ENCODE measurements around the gene RPUSD1.
A peak's percentile ranks its signal among the peaks of the same experiment; 100 is the strongest.

Gene RPUSD1

DNA sequence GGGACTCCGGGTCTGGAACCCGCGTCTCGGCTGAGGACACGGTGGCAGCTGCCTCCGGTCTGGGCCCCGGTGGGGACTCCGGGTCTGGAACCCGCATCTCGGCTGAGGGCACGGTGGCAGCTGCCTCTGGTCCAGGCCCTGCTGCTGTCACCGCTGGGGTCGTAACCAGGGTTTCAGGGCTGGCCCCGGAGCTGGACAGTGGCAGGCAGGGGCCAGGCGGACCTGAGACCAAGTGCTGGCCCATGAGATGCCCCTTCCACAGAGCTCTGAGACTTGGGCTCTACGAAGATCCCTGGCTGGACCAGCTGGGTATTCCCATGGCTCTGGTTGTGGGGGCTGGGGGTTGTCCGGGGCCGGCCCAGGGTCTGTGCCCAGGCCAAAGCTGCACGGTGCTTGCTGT is 3.8 kb downstream of the RPUSD1 start:
- no peak for ATAC-seq
- TF ChIP-seq ARNTL (CRISPR knock-in tag; IDR thresholded peaks at IDR 0.05; ENCODE audit: borderline replicate concordance, low read depth) (no peak), ZFP30 (CRISPR knock-in tag; IDR thresholded peaks at IDR 0.05) (no peak), ISL1 (CRISPR knock-in tag; IDR thresholded peaks at IDR 0.05) (no peak), ESRRG (CRISPR knock-in tag; IDR thresholded peaks at IDR 0.05) (no peak), SNAI2 (CRISPR knock-in tag; IDR thresholded peaks at IDR 0.05) (no peak), RARB (CRISPR knock-in tag; IDR thresholded peaks at IDR 0.05) (no peak), TCF4 (CRISPR knock-in tag; IDR thresholded peaks at IDR 0.05; ENCODE audit: borderline replicate concordance) (no peak), OSR1 (CRISPR knock-in tag; IDR thresholded peaks at IDR 0.05) (no peak), ZNF8 (CRISPR knock-in tag; IDR thresholded peaks at IDR 0.05) (no peak), PPARA (CRISPR knock-in tag; IDR thresholded peaks at IDR 0.05; ENCODE audit: borderline replicate concordance) (no peak)
- TF ChIP-seq, protein P1, sequence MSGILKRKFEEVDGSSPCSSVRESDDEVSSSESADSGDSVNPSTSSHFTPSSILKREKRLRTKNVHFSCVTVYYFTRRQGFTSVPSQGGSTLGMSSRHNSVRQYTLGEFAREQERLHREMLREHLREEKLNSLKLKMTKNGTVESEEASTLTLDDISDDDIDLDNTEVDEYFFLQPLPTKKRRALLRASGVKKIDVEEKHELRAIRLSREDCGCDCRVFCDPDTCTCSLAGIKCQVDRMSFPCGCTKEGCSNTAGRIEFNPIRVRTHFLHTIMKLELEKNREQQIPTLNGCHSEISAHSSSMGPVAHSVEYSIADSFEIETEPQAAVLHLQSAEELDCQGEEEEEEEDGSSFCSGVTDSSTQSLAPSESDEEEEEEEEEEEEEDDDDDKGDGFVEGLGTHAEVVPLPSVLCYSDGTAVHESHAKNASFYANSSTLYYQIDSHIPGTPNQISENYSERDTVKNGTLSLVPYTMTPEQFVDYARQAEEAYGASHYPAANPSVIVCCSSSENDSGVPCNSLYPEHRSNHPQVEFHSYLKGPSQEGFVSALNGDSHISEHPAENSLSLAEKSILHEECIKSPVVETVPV (CRISPR knock-in tag; IDR thresholded peaks at IDR 0.05) = no peak
- TF ChIP-seq, protein P2, sequence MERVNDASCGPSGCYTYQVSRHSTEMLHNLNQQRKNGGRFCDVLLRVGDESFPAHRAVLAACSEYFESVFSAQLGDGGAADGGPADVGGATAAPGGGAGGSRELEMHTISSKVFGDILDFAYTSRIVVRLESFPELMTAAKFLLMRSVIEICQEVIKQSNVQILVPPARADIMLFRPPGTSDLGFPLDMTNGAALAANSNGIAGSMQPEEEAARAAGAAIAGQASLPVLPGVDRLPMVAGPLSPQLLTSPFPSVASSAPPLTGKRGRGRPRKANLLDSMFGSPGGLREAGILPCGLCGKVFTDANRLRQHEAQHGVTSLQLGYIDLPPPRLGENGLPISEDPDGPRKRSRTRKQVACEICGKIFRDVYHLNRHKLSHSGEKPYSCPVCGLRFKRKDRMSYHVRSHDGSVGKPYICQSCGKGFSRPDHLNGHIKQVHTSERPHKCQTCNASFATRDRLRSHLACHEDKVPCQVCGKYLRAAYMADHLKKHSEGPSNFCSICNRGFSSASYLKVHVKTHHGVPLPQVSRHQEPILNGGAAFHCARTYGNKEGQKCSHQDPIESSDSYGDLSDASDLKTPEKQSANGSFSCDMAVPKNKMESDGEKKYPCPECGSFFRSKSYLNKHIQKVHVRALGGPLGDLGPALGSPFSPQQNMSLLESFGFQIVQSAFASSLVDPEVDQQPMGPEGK (CRISPR knock-in tag; IDR thresholded peaks at IDR 0.05; ENCODE audit: borderline replicate concordance) = no peak
- TF ChIP-seq, protein P3, sequence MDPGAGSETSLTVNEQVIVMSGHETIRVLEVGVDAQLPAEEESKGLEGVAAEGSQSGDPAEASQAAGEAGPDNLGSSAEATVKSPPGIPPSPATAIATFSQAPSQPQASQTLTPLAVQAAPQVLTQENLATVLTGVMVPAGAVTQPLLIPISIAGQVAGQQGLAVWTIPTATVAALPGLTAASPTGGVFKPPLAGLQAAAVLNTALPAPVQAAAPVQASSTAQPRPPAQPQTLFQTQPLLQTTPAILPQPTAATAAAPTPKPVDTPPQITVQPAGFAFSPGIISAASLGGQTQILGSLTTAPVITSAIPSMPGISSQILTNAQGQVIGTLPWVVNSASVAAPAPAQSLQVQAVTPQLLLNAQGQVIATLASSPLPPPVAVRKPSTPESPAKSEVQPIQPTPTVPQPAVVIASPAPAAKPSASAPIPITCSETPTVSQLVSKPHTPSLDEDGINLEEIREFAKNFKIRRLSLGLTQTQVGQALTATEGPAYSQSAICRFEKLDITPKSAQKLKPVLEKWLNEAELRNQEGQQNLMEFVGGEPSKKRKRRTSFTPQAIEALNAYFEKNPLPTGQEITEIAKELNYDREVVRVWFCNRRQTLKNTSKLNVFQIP (CRISPR knock-in tag; IDR thresholded peaks at IDR 0.05; ENCODE audit: borderline replicate concordance, low read depth) = no peak

DNA sequence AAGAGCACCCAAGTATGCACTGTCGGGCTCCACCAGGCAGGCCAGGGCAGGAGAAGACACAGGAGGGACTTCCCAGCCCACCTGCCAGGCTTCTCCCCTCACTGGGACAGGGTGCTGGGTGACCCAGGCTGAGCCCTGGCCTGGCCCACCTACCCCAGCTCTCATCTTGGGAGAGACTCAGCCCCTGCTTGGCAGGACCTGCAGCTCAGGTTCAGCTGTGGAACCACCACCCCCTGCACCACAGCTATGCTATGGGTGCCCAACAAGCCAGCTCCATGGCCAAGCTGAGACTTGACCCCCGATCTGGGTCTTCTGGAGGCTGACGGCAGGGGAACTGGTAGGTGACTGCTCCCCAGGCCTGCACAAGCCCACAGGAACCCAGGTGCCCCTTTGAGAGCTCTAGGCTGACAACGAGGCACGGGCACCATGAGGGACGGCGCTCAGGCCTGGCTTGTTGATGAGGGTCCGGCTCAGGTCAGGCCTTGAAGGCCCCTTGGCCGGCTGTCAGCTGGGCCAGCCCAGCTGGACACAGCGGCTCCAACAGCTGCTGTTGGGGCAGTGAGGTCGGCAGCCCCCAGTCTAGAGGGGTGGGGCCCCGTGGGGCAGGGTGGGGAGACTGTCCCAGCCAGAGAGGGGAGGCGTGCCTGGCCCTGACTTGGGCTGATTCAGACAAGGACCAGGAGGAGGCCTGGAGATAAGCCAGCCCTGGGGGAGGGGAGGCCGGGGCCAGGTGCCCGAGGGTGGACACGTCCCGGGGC is 4.6 kb downstream of the RPUSD1 start:
- peak; percentile 3; the same call in 2 of the 3 replicates for ATAC-seq

More for the DNA sequence above, 4.6 kb downstream of the RPUSD1 start:
- TF ChIP-seq TCF4 (CRISPR knock-in tag; IDR thresholded peaks at IDR 0.05; ENCODE audit: borderline replicate concordance) (no peak), ZFP3 (CRISPR knock-in tag; IDR thresholded peaks at IDR 0.05) (no peak), ZNF8 (CRISPR knock-in tag; IDR thresholded peaks at IDR 0.05) (no peak), ARNTL (CRISPR knock-in tag; IDR thresholded peaks at IDR 0.05; ENCODE audit: borderline replicate concordance, low read depth) (no peak), TOX (CRISPR knock-in tag; IDR thresholded peaks at IDR 0.05; ENCODE audit: borderline replicate concordance) (no peak), BACH2 (CRISPR knock-in tag; IDR thresholded peaks at IDR 0.05; ENCODE audit: borderline replicate concordance) (no peak), CSDC2 (CRISPR knock-in tag; IDR thresholded peaks at IDR 0.05) (no peak), GLIS3 (CRISPR knock-in tag; IDR thresholded peaks at IDR 0.05) (no peak), ZC3H10 (CRISPR knock-in tag; IDR thresholded peaks at IDR 0.05) (no peak), ESRRG (CRISPR knock-in tag; IDR thresholded peaks at IDR 0.05) (no peak), ISL1 (CRISPR knock-in tag; IDR thresholded peaks at IDR 0.05) (no peak), OSR1 (CRISPR knock-in tag; IDR thresholded peaks at IDR 0.05) (no peak), ZFP30 (CRISPR knock-in tag; IDR thresholded peaks at IDR 0.05) (no peak), PPARA (CRISPR knock-in tag; IDR thresholded peaks at IDR 0.05; ENCODE audit: borderline replicate concordance) (no peak), ZNF565 (CRISPR knock-in tag; conservative IDR thresholded peaks at IDR 0.05; ENCODE audit: low read depth) (no peak)
- TF ChIP-seq, protein P1 (CRISPR knock-in tag; IDR thresholded peaks at IDR 0.05) = no peak
- TF ChIP-seq, protein P2 (CRISPR knock-in tag; IDR thresholded peaks at IDR 0.05; ENCODE audit: borderline replicate concordance) = no peak
- TF ChIP-seq, protein P4, sequence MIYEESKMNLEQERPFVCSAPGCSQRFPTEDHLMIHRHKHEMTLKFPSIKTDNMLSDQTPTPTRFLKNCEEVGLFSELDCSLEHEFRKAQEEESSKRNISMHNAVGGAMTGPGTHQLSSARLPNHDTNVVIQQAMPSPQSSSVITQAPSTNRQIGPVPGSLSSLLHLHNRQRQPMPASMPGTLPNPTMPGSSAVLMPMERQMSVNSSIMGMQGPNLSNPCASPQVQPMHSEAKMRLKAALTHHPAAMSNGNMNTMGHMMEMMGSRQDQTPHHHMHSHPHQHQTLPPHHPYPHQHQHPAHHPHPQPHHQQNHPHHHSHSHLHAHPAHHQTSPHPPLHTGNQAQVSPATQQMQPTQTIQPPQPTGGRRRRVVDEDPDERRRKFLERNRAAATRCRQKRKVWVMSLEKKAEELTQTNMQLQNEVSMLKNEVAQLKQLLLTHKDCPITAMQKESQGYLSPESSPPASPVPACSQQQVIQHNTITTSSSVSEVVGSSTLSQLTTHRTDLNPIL (CRISPR knock-in tag; IDR thresholded peaks at IDR 0.05; ENCODE audit: low read depth) = no peak
- TF ChIP-seq, protein P3 (CRISPR knock-in tag; IDR thresholded peaks at IDR 0.05; ENCODE audit: borderline replicate concordance, low read depth) = no peak

Data from SK-N-SH treated with all-trans-retinoic acid at 6 μM for 48 hours (cell line).